GM19035 (cell line): ENCODE data around the gene MAD1L1.
"Not testable (repeated sequence)": the region's sequence is repeated elsewhere in the genome, so short reads cannot be mapped to it uniquely, and the experiment has no call there.

Experiments
- ATAC-seq: cut with Tn5 transposase; IDR thresholded peaks from one replicate; pipeline ENCODE4 v1.9.1; 2021; ENCODE audit not compliant: unreplicated experiment

The MAD1L1 gene

DNA sequence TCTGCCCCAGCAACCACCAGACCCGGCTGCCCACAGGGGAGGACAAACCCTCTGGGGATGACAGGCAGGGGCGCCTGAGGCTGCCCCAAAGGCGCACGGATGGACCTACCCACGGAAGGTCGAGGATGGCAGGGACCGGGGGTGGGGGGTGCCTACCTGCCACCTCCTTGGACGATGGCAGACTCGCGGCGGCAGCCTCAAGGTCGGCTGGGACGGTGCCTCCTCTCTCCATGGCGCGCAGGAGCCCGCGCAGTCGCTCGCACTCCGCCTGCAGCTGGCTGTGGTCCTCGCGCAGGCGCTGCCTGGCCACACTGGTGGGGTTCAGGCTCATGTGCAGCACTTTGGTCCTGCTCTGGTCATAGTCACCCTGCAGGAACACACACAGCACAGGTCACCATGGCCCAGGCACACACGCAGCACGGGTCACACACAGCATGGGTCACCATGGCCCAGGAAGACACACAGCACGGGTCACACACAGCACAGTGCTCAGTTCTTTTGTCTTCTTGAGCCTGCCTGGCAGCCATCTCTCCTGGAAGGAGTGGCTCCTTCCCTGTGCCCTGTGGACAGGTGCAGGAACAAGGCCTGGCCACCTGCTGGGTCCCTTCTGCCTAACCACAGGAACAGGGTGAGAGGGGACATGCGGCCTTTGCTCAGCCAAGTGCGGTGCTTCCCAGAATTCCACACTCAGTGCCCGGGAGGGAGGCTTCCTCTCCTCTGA lies 296.1 kb downstream of the MAD1L1 start:
- no peak for ATAC-seq

DNA sequence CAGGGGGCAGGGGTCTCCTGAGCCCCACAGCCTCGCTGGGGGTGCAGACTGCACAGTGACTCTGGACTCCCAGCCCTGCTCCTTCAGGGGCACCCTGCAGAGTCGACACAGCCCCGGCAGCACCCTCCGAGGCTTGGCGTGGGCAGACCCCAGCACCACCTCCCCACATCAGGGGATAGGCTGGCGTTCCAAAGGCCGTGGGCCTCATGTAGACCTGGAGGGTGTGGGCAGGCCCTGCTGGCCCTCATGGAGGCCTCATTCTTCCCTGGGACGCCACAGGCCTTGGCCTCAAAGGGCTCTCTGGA lies 296.8 kb downstream of the MAD1L1 start:
- no peak for ATAC-seq

DNA sequence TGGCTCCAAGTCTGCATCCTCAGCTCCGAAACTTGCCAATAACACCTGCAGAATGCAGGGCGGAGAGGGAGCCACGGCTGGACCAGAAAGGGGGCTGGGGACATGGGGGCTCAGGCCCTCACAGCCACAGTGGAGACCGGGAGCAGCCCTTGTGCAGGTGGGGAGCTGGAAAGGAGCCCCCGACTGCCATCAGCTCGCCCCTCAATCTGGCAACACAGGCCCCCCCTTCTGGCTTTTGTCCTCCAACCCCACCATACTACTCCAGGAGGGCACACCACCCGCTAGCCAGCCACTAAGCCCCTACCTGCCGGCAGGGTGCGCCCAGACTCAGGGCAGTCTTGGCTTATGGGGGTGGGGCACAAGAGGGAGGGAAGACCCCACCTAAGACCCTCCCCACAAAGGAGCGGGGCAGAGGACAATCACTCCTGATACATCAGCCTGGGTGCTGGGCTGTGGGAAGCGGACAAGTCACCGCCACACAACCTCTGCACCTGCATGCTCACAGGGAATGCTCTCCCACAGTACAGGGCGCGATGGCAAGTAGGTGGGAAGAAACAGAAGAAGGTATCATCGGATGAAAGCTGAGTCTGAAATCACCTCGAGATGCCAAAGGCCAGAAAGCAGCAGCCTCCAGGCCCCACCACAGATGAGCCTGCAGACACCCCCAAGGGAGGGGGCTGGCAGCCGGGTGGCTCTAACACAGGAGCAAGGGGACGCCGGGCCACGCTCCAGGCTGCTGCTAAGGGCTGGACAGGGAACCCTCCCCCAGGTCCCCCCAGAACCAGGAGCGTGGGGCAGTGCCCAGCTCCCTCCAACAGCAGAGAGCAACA lies 297.4 kb downstream of the MAD1L1 start:
- no peak for ATAC-seq

DNA sequence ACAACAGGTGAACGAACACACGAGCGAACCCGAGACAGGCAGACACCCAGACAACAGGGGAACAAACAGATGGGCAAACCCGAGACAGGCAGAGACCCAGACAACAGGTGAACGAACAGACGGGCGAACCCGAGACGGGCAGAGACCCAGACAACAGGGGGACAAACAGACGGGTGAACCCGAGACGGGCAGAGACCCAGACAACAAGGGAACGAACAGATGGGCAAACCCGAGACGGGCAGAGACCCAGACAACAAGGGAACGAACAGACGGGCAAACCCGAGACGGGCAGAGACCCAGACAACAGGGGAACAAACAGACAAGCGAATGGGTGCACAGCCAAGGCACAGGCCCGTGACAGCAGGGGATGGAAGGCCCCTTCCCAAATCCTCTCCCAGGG lies 298.0 kb downstream of the MAD1L1 start:
- no peak for ATAC-seq

DNA sequence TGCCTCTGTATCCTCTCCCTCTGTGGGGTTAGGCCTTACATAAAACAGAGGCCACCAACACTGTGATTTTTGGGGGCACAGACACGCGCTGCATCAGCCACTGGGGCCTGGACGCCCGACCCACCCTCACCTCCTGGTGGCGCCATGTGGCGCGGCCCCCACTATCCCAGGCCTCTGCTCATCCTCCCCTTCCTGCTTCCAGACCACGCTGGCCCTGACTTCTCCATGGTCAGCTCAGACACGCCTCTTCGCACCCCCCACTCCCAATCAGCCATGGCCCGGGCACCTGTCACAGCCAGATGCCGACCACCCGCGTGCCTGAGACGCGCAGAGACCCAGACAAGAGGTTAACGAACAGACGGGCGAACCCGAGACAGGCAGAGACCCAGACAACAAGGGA lies 298.7 kb downstream of the MAD1L1 start:
- ATAC-seq = no peak

DNA sequence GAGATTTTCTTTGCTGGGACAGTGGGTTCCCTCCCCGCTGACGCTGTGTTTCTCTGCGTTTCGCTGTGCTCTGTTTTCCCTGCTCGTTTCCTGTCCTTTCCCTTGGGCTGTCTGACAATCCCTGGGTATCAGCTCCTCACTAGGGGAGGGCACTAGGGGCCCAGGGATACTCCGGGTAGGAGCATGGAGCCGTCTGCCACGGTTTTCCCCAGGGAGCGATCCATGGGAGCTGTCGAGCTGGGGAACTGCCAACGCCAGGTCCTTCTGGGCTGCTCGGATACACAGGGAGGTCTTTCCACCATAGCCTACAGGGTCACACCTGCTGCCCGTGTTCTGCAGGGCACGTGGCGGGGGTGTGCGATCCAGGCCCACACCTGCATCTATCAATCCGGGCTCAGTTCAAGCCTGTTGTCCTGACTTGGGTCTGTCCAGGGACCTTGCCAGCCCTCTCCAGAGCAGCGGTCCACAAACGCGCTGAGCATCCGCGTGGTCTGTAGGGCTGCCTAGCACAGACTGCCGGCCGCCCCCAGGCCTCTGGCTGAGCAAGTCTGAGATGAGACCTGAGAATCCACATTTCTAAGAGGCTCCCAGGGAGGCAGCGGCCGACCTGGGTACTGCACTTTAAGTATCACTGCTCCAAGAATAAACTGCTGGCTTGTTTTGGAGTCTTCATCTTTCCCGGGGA lies 299.5 kb downstream of the MAD1L1 start:
- ATAC-seq = no peak

DNA sequence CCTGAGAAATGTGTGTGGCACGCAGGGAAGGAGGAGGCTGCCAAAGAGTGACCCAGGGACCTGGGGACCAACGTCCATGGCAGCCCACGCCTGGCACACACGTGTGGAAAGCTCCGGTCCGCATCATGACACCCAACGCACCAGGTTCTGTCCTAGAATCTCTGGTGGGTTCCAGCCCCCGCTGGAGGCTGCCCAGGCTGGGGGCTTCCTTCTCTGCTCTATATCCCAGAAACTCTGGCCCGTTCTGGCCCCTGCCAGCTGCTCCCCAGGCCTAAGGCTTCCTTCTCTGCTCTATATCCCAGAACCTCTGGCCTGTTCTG lies 300.8 kb downstream of the MAD1L1 start:
- no peak for ATAC-seq

DNA sequence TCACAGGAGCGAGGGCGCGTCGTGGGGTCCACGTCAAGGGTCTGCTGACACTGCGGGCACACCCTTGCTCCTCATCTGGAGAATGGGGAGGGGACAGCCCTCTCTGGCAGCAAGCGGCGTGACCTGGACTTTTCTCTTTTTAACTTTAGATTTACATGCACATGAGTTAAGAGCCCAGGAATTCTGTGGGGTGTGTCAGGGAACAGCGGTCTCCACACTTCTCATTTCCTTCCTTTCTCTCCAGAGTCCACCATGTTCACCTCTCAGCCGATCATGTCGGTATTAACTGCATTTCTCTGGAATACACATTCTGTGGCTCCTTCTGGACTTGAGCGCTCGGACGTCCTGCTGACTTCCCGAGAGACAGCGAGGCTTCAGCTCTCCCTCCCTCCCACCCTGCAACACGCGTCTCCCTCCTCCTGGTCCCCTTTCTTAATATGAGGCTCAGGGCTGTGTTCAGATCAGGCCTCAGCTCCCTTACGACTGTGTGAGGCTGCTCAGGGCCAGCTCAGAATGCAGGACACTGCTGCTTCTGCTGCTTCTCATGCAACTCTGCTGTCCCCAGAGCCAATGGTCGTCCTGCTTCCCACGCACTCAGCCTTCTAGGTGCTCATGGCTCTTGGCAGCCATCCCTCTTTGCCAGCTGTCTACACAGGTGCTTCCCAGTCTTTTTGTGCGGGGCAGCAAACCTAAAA lies 301.3 kb downstream of the MAD1L1 start:
- ATAC-seq = no peak

DNA sequence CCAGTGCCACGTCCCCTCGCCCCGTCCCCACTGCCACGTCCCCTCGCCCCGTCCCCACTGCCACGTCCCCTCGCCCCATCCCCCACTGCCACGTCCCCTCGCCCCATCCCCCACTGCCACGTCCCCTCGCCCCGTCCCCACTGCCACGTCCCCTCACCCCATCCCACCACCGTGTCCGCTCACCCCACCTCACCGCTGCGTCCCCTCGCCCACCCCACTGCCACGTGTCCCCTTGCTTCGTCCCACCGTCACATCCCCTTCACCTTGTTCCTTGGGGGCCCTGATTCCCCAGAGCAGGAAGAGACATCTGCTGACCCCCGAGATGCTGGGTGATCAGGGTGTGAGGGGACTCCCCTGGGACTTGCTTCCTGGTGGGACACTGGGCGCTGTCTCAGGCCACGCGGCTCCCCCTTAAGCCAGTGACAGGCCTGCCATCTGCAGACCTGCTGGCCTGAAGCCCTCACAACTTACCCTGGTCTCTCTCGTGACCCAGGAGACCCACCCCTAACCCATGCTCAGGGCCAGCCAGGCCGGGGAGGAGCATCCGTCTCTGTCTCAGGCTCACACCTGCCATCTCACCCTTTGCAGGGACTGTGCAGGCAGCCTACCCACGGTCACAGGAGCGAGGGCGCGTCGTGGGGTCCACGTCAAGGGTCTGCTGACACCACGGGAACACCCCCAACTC lies 302.2 kb downstream of the MAD1L1 start:
- no peak for ATAC-seq

DNA sequence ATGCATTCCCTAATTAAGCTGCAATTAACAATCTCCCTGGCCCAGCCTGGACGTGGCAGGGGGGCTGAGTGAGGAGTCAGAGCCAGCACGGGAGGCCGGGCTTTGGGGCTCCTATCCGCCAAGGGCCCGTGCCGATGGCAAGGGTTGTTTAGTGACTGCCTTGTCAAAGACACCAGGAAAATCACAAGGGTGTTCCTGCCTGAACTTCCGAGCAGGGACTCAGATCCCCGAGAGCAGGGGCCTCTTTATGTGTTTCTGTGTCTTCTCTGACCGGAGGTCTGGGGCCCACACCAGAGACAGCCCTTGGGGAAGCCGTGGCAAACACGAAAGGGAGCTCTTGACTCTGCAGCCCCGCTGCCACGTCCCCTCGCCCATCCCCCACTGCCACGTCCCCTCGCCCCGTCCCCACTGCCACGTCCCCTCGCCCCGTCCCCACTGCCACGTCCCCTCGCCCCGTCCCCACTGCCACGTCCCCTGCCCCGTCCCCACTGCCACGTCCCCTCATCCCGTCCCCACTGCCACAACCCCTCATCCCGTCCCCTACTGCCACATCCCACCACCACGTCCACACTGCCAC lies 303.3 kb downstream of the MAD1L1 start:
- not testable (repeated sequence) for ATAC-seq

DNA sequence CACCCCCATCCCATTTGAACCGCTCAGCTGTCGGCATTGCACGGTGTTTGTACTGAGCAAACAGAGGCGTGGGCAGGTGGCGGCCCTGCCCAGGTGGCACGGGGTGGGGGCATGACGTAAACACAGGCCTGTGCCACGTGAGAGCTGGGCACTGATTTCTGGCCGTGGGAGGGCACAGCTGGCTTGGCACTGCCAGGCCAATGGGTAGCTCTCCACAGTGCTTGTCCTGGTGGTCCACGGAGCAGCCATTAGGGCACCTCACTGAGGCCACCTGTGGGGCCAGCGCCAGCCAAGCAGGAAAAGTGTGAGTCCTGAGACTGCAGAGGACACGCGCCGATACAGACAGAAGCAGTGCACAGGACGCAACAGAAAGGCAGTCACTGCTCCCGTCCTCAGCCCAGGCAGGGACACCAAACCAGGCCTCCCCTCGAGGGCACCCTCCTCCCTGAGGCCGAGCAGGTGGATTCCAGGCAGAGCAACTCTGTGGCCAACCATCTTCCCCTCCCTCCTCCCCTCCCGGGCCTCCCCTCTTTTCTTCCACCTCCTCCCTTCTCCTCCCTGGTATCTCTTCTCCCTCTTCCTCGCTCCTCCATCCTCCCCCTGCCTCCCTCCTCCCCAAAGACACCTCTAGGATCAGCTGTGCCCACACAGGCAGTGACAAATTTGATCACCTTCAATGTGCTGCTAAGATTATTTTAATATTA lies 303.9 kb downstream of the MAD1L1 start:
- ATAC-seq = no peak

DNA sequence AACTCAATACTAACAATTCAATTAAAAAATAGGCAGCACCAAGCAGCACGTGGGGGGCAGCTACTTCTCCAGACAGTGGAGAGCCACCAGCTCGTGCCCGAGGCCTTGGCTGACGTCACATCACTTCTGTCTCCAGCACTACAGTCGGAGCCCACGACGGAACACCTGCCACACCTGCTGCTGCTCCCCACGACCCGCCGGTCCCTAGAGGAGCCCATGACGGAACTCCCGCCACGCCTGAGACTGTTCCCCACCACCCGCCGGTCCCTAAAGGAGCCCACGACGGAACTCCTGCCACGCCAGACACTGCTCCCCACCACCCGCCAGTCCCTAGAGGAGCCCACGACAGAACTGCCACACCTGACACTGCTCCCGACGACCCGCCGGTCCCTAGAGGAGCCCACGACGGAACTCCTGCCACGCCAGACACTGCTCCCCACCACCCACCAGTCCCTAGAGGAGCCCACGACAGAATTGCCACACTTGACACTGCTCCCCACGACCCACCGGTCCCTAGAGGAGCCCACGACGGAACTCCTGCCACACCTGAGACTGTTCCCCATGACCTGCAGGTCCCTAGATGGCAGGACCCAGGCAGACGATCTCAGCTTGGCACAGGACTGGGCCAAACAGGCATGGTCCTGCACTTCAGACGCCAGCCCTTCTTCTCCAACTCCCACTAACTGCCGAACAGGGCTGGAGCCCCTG lies 304.7 kb downstream of the MAD1L1 start:
- ATAC-seq = no peak

DNA sequence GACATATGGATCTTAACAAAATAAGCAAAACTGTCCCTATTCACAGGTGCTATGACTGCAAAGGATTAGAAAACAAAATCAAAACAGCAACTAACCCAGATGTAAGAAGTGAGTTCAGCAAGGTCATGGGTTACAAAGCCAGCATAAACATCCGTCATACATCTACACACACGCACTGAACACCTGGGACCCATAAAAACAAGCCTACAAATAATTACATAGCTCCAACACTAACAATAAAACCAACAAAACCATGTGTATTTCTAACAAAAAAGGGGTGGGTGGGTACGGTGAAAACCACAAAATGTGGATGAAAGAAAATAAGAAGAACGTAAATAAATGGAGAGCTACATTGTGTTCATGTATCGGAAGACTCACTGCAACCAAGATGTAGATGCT lies 305.8 kb downstream of the MAD1L1 start:
- ATAC-seq = no peak

DNA sequence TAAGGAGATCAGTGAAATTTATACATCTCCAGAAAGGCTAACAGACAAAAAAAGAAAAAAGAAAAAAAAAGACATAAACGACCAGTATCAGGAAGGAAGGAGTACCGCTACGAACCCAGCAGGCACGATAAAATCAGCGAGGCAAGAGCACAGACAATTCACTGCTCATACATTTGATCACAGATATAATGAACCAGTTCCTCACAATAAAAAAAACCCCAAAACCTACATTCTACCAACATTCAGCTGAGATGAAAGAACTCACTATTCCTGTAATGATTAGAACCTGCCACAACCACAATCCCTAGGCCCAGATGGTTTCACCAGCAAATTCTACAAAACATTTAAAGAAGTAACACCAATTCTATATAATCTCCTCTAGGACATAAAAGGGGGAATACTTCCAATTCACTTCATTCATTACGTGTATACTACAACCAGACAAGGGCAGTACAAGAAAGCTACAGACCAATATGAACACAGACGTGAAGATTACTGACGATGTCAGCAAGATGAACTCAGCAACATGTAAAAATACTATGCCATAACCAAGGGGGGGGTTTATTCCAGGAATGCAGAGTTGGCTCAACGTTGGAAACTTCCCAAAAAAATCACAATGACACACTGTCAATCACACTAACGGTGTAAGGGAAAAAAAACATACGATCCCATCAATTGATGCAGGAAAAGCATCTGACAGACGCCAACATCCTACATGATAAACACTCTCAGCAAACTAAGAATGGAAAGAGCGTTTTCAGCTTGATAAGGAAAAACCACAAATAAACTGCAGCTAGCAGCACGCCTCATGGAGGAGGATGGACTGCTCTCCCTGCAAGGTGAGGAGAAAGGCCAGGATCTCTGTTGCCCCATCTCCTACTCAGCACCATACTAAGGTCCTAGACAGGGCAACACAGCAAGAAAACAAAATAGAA lies 306.5 kb downstream of the MAD1L1 start:
- no peak for ATAC-seq

DNA sequence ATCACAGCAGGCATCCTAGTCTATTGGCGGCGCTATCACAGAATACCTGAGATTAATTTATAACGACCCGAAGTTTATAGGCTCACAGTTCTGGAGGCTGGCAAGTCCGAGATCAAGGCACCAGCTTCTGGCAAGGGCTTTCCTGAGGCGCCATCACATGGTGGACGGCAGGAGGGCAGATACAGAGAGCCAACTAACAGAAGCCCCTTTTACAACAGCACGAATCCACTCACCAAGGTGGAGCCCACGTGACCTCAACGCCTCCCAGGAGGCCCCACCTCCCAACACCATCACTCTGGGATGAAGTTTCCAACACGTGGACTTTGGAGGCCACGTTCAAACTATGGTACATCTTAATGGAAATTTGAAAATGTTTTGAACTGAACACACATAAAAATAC lies 307.4 kb downstream of the MAD1L1 start:
- ATAC-seq = no peak

DNA sequence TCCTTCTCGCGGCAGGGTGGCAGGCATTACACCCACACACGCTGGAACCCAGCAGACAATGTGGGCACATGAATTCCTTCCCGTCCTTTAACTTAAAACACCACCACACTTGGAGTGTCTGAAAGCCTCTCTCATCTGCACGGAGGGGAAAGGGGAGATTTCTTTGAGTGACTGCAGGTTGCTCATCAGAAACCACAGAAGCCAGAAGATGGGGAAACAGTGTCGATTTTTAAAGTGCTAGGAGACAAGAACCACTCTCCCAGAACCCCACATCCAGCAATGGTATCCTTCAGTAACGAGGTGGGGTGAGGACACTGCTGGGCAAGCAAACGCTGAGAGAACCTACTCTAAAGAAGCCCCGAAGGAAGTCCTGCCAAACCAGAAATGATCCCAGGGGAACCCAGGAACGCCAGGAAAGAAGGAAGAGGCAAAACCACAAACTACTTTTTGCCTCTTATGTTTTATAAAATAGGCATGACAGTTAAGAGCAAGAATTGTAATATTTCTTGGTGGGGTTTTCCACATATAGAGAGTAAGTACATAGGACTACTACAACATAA lies 308.4 kb downstream of the MAD1L1 start:
- ATAC-seq = no peak

DNA sequence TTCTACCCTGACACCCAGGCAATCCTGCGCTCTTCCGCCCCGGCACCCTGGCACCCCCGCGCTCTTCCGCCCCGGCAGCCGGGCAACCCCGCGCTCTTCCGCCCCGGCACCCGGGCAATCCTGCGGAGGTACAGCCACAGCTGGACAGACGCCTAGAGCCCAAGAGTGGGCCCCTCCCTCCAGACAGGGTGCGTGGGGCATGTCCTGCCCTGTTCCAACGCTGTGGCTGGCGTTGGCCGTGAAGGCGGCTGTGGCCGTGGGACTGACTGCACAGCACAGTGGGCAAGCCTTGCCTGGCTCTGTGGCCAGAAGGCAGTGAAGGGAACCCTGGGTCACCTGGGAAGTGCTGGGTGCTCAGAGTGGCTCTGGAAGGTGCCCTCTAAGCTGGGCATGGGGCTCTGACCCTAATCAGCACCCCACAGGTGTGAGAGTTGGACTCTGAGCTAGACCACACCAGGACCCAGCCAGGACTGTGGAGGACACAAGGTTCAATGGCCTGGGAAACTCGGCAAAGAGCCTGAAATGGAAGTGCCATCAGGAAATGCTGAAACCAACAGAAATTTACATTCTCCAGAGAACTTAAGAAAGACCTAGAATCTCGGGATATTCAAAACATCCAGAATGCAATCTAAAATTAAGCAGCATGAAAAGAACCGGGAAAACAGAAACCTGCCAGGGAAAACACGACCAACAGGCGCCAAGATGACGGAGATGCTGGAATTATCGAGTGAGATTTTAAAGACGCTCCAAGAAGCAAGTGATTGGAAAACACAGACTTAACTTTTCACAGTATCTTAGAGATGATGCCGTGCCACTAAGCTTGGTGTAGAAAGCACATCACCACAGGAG lies 309.1 kb downstream of the MAD1L1 start:
- no peak for ATAC-seq
